Neuron (in vitro differentiated cells): ENCODE data around the gene UBAP2L.

Experiments used
- H2AFZ ChIP-seq: one replicate; pipeline ENCODE4 v1.6.1; 2013; ENCODE audit warnings: low read depth, mild to moderate bottlenecking, inconsistent platforms, low read length, moderate library complexity
- H3K27me3 ChIP-seq: one replicate; pipeline ENCODE4 v1.6.1; 2013; ENCODE audit warnings: low read length; ENCODE audit not compliant: insufficient read depth
- H3K36me3 ChIP-seq: one replicate; pipeline ENCODE4 v1.6.1; 2013; ENCODE audit warnings: low read length; ENCODE audit not compliant: insufficient read depth
- H3K4me1 ChIP-seq: one replicate; pipeline ENCODE4 v1.6.1; 2013; ENCODE audit warnings: low read length; ENCODE audit not compliant: insufficient read depth
- H3K4me3 ChIP-seq: 2 replicates; pipeline ENCODE4 v1.5.1; 2013; ENCODE audit warnings: mild to moderate bottlenecking, low read length, moderate library complexity
- H3K9me3 ChIP-seq: one replicate; pipeline ENCODE4 v1.6.1; 2013; ENCODE audit warnings: low read length

Gene UBAP2L

DNA sequence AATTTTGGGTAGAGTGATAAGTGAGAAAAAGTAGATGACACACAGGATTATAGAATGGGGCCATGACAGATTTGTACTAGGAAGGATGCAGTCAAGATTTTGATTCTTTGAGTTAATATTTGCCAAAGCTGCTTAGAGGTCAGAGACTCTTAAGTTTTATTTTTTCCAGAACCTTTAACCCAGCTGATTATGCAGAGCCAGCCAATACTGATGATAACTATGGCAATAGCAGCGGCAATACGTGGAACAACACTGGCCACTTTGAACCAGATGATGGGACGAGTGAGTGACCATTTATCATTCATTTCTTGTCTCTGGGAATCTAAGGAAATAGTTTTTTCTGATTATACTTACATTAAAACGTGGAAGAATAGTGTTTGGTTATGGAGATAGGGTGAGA lies 16.1 kb downstream of the UBAP2L start:
- no peaks in the 10 kb centered on the region for H3K9me3 ChIP-seq
- H3K36me3 ChIP-seq, result peaks cover 83% of the 10 kb centered on the region
- H2AFZ ChIP-seq, result no peak overlapping the region

GRCh38 chr1:154237435-154237834 lies 16.7 kb downstream of the UBAP2L start:
- H2AFZ ChIP-seq, result no peak overlapping the region
- H3K4me3 ChIP-seq, result no peak overlapping the region
- H3K27me3 ChIP-seq, result no peaks in the 10 kb centered on the region
- H3K4me1 ChIP-seq, result no peaks in the 10 kb centered on the region
- no peaks in the 10 kb centered on the region for H3K9me3 ChIP-seq
- peaks cover 83% of the 10 kb centered on the region for H3K36me3 ChIP-seq

More for the DNA sequence above, 16.1 kb downstream of the UBAP2L start:
- Histone ChIP-seq H3K27me3 (no peaks in the 10 kb centered on the region), H3K4me1 (no peaks in the 10 kb centered on the region), H3K4me3 (no peak overlapping the region)

- Histone ChIP-seq H3K9me3 (no peaks in the 10 kb centered on the region), H2AFZ (no peak overlapping the region), H3K4me1 (no peaks in the 10 kb centered on the region)
Measured at GRCh38 chr1:154237880-154238506, 17.2 kb downstream of the UBAP2L start.

DNA sequence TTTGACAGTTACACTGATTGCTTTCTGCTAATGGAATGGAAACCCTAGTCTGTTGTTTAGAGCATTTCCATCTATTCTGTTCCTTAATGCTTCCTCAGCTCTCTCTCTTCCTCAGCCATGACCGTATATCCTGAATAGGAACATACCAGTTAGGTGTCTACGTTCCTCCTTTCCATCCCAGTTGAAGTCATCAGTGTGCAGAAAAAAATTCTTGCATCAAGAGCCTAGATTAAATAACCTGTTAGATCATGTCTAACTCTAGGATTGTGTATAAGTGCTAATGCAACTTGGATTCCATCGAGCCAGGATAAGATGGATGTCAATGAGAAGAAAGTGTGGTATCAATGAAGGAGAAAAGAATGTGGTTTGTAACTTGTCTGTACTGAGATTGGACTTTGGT lies 18.7 kb downstream of the UBAP2L start:
- peaks cover 91% of the 10 kb centered on the region for H3K36me3 ChIP-seq
- no peaks in the 10 kb centered on the region for H3K27me3 ChIP-seq

More at GRCh38 chr1:154237880-154238506, 17.2 kb downstream of the UBAP2L start:
- Histone ChIP-seq H3K4me3 (no peak overlapping the region), H3K36me3 (peaks cover 85% of the 10 kb centered on the region), H3K27me3 (no peaks in the 10 kb centered on the region)

GRCh38 chr1:154240294-154240833 lies 19.6 kb downstream of the UBAP2L start:
- Histone ChIP-seq H3K36me3 (peaks cover 91% of the 10 kb centered on the region), H2AFZ (no peak overlapping the region), H3K9me3 (no peaks in the 10 kb centered on the region), H3K27me3 (no peaks in the 10 kb centered on the region), H3K4me3 (no peak overlapping the region), H3K4me1 (no peaks in the 10 kb centered on the region)

More for the DNA sequence above, 18.7 kb downstream of the UBAP2L start:
- H2AFZ ChIP-seq, result no peak overlapping the region
- H3K4me1 ChIP-seq, result no peaks in the 10 kb centered on the region
- H3K9me3 ChIP-seq, result no peaks in the 10 kb centered on the region
- no peak overlapping the region for H3K4me3 ChIP-seq

- H3K36me3 ChIP-seq, result peaks cover 91% of the 10 kb centered on the region
Measured at GRCh38 chr1:154241703-154242351, 21.1 kb downstream of the UBAP2L start.

DNA sequence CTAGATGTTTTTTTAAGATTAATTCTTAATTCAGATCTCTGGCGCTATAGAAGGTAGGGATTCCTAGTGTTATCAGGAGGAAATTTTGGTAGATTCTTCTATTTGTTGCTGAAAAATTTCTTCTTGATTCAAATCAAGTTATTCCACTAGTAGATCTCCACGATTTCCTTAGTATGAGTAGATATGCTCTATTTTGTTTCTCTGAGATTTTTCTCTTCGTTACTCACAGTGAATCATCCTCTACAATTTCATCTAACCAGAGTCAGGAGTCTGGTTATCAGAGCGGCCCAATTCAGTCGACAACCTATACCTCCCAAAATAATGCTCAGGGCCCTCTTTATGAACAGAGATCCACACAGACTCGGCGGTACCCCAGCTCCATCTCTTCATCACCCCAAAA lies 32.9 kb downstream of the UBAP2L start:
- no peaks in the 10 kb centered on the region for H3K9me3 ChIP-seq
- H3K4me1 ChIP-seq, result no peaks in the 10 kb centered on the region
- peaks cover 93% of the 10 kb centered on the region for H3K36me3 ChIP-seq

More at GRCh38 chr1:154241703-154242351, 21.1 kb downstream of the UBAP2L start:
- Histone ChIP-seq H3K27me3 (no peaks in the 10 kb centered on the region), H2AFZ (no peak overlapping the region), H3K9me3 (no peaks in the 10 kb centered on the region), H3K4me3 (no peak overlapping the region), H3K4me1 (no peaks in the 10 kb centered on the region)

DNA sequence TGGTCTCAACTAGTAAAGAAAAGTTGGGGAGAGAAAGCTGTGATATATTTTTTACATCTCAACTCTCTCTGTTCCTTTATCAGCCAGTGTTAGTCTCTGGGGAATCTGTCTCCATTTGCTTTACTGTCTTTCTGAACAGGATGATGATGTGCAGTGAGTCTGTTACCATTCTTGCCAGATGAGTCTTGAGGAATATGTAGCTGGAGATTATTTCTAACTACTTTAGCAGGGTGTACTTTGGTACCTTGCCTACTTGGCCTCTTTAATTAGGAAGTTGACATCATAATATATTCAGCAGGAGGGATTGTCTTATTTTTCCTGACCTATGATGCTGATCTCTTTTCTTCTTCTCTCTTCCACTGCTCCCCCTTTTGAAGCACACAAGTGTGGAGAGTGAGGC lies 35.9 kb downstream of the UBAP2L start:
- Histone ChIP-seq H3K27me3 (no peaks in the 10 kb centered on the region), H3K9me3 (no peaks in the 10 kb centered on the region), H2AFZ (no peak overlapping the region), H3K4me1 (no peaks in the 10 kb centered on the region), H3K36me3 (peaks cover 95% of the 10 kb centered on the region), H3K4me3 (no peak overlapping the region)

More for the DNA sequence above, 32.9 kb downstream of the UBAP2L start:
- Histone ChIP-seq H2AFZ (no peak overlapping the region), H3K27me3 (no peaks in the 10 kb centered on the region), H3K4me3 (no peak overlapping the region)

DNA sequence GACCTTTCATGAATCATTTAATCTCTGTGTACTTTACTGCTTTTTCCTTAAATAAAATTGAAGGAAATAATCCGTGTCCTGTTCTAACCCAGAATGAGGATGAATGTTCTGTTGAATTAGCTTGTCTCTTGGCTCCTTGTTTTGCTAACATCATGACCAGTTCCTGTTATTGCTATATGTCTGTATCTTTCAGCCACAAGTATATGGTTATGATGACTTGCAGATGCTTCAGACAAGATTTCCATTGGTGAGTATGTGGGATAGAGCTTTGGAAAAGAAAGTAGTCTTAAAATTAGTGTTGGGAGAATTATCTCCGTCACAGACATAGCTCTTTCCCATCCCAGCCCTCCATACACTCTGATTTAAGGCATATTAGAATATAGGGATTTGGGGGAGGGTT lies 38.0 kb downstream of the UBAP2L start:
- H2AFZ ChIP-seq, result no peak overlapping the region
- H3K9me3 ChIP-seq, result no peaks in the 10 kb centered on the region
- H3K36me3 ChIP-seq, result peaks cover 99% of the 10 kb centered on the region
- H3K4me3 ChIP-seq, result no peak overlapping the region
- no peaks in the 10 kb centered on the region for H3K4me1 ChIP-seq
- no peaks in the 10 kb centered on the region for H3K27me3 ChIP-seq

GRCh38 chr1:154260127-154260526 lies 39.4 kb downstream of the UBAP2L start:
- H2AFZ ChIP-seq, result no peak overlapping the region
- no peaks in the 10 kb centered on the region for H3K27me3 ChIP-seq
- H3K4me3 ChIP-seq, result no peak overlapping the region
- no peaks in the 10 kb centered on the region for H3K4me1 ChIP-seq
- no peaks in the 10 kb centered on the region for H3K9me3 ChIP-seq
- H3K36me3 ChIP-seq, result peaks cover 98% of the 10 kb centered on the region

DNA sequence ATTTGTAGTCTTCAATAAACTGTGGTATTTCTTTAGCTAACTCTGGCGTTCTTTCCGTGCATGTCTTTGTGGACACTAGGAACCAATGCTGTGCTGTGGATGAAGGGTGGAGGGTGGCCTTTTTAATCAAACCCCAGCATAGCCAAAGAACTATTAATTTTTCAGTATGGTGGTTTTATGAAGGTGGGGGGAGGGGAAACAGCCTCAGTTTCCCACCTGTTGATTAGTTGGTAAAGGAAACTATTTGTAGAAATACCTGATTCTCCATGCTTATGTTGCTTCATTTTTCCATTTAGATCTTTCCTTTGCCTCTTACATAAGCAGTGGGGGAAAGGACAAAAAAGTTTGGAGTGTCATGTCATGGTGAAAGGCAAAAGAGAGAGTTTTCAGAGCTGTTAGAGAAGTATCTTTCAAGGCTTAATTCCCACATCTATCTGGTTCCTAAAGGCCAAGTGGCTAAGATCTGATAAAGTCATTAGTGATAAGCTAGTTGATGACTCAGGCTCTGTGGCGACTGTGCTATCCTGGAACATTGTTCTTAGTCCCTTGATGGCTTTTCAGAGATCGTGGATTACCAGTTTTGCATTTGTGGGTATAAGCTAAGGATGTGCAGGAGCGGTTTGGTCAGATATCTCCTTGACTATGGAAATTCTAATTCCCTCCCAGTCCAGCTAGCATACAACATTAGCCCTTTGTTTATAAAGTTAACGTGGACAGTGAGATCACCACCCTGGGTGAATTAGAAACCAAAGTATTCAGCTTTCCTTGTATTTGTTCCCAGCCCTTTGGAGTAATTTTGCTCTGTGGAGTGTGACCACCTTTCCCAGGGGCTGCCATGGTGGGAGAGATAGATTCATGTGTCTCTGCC lies 42.9 kb downstream of the UBAP2L start:
- no peaks in the 10 kb centered on the region for H3K4me1 ChIP-seq
- H3K9me3 ChIP-seq, result no peaks in the 10 kb centered on the region
- no peak overlapping the region for H3K4me3 ChIP-seq
- H3K27me3 ChIP-seq, result no peaks in the 10 kb centered on the region
- H2AFZ ChIP-seq, result no peak overlapping the region
- peaks cover 86% of the 10 kb centered on the region for H3K36me3 ChIP-seq

GRCh38 chr1:154264454-154264853 lies 43.7 kb downstream of the UBAP2L start:
- peaks cover 87% of the 10 kb centered on the region for H3K36me3 ChIP-seq
- no peaks in the 10 kb centered on the region for H3K4me1 ChIP-seq
- no peaks in the 10 kb centered on the region for H3K9me3 ChIP-seq
- no peaks in the 10 kb centered on the region for H3K27me3 ChIP-seq
- H2AFZ ChIP-seq, result no peak overlapping the region
- H3K4me3 ChIP-seq, result no peak overlapping the region

GRCh38 chr1:154265586-154265985 lies 44.8 kb downstream of the UBAP2L start:
- Histone ChIP-seq H3K4me1 (no peaks in the 10 kb centered on the region), H3K9me3 (no peaks in the 10 kb centered on the region), H3K4me3 (no peak overlapping the region), H2AFZ (no peak overlapping the region), H3K27me3 (no peaks in the 10 kb centered on the region), H3K36me3 (peaks cover 83% of the 10 kb centered on the region)
